GM12878 (cell line): ENCODE measurements around the gene PARK7. TPM values are rescaled to one million over a fixed set of nuclear protein-coding genes. Genes with fewer than 3 reads are reported as not detected.

Experiments
- ATAC-seq: fragments of 200-7000 bp; cut with Tn5 transposase; 3 replicates; pipeline ENCODE4 v1.9.1; 2020; ENCODE audit warnings: mild to moderate bottlenecking, moderate library complexity
- BruUV-seq: library from RNA; stranded (reverse); fragments of 400-500 nt; replicated peaks from 2 replicates; lab custom pipeline; 2021; lab: Mats Ljungman, UMichigan
- CTCF ChIA-PET: fragments of 300-600 bp; sonication (Branson Sonifier 250); formaldehyde crosslinking; extraction: SDS; loops from one replicate; lab custom pipeline; 2021; ENCODE audit warnings: inconsistent platforms; lab: Yijun Ruan, JAX
- POLR2A ChIA-PET: fragments of 350-600 bp; formaldehyde crosslinking; extraction: SDS; loops from one replicate; lab custom pipeline; 2021; ENCODE audit warnings: inconsistent platforms; lab: Charles Lee
- RAD21 ChIA-PET: fragments of 300-600 bp; sonication (Branson Sonifier 250); formaldehyde crosslinking; loops from one replicate; lab custom pipeline; 2023; ENCODE audit warnings: antibody characterized with exemption; ENCODE audit not compliant: unreplicated experiment; lab: Charles Lee
- SMC1A ChIA-PET: fragments of 300-600 bp; sonication (Branson Sonifier 250); formaldehyde crosslinking; loops from one replicate; lab custom pipeline; 2023; ENCODE audit not compliant: unreplicated experiment, uncharacterized antibody; lab: Charles Lee
- DNase-seq: peaks from one replicate; pipeline ENCODE4 v3.0.0-alpha.2; 2011; ENCODE audit warnings: low read depth, low spot score
- FAIRE-seq: peaks from 3 replicates; lab custom pipeline; 2011; peaks lifted over from hg19 to GRCh38; lab: Jason Lieb, UNC
- H2AFZ ChIP-seq: 2 replicates; pipeline ENCODE4 v1.6.0; 2011; ENCODE audit warnings: low read depth, low read length, control low read depth; ENCODE audit not compliant: control insufficient read depth
- H3K27ac ChIP-seq: 2 replicates; pipeline ENCODE4 v1.5.1; 2011; ENCODE audit warnings: control low read depth; ENCODE audit not compliant: control insufficient read depth, insufficient read depth
- H3K27me3 ChIP-seq, 2 experiments: replicated peaks in 1 of 2; 2 replicates each; pipeline versions ENCODE4 v1.6.0 to v1.6.1; 2011; ENCODE audit warnings: low read length in 1 of 2; ENCODE audit not compliant: control insufficient read depth in 2 of 2, insufficient read depth in 2 of 2
- H3K36me3 ChIP-seq, 2 experiments: 2 replicates each; pipeline ENCODE4 v1.5.1; 2011; ENCODE audit warnings: low read length in 1 of 2; ENCODE audit not compliant: control insufficient read depth in 2 of 2, insufficient read depth in 2 of 2
- H3K4me1 ChIP-seq: 2 replicates; pipeline ENCODE4 v1.6.1; 2011; ENCODE audit warnings: mild to moderate bottlenecking, low read length, moderate library complexity, mixed read lengths; ENCODE audit not compliant: control insufficient read depth, insufficient read depth
- H3K4me2 ChIP-seq: 2 replicates; pipeline ENCODE4 v1.6.0; 2011; ENCODE audit warnings: control low read depth; ENCODE audit not compliant: control insufficient read depth, insufficient read depth
- H3K4me3 ChIP-seq: fragments of 200-600 bp; sonication (generic); 2 replicates; pipeline ENCODE4 v1.5.1; 2016
- H3K79me2 ChIP-seq: 2 replicates; pipeline ENCODE4 v1.6.0; 2011; ENCODE audit warnings: low read length; ENCODE audit not compliant: control insufficient read depth, insufficient read depth
- H3K9ac ChIP-seq: 2 replicates; pipeline ENCODE4 v1.8.0; 2011; ENCODE audit warnings: low read length, control low read depth, mixed read lengths; ENCODE audit not compliant: control insufficient read depth, insufficient read depth
- H3K9me3 ChIP-seq: replicated peaks from 3 replicates; pipeline ENCODE4 v1.5.1; 2011; ENCODE audit warnings: mild to moderate bottlenecking, low read length; ENCODE audit not compliant: control insufficient read depth, insufficient read depth
- H4K20me1 ChIP-seq: 2 replicates; pipeline ENCODE4 v1.6.0; 2011; ENCODE audit not compliant: control insufficient read depth, insufficient read depth
- ELK1 ChIP-seq: IDR thresholded peaks from 2 replicates; pipeline ENCODE4 v1.6.1; 2012; ENCODE audit warnings: low read depth, low read length, improper control_type of control experiment
- ETV6 ChIP-seq, 2 experiments: fragments of 450-650 bp in 1 of 2; IDR thresholded peaks in 1 of 2; conservative IDR thresholded peaks in 1 of 2; 2 replicates each; pipeline ENCODE4 v1.6.1; 2014; ENCODE audit warnings: antibody characterized with exemption in 1 of 2, borderline replicate concordance in 1 of 2, low read depth in 1 of 2, mild to moderate bottlenecking in 1 of 2, moderate library complexity in 1 of 2
- IRF4 ChIP-seq: IDR thresholded peaks from 2 replicates; pipeline ENCODE4 v1.6.1; 2011; ENCODE audit warnings: low read depth, low read length
- NBN ChIP-seq: fragments of 450-650 bp; IDR thresholded peaks from 2 replicates; pipeline ENCODE4 v1.6.1; 2016
- PBX3 ChIP-seq: IDR thresholded peaks from 2 replicates; pipeline ENCODE4 v1.6.1; 2011; ENCODE audit warnings: mild to moderate bottlenecking, low read depth, low read length, moderate library complexity; ENCODE audit not compliant: insufficient replicate concordance
- RCOR1 ChIP-seq: conservative IDR thresholded peaks from 2 replicates; pipeline ENCODE4 v1.6.1; 2012; ENCODE audit warnings: low read depth, low read length, improper control_type of control experiment
- SRF ChIP-seq, 2 experiments: IDR thresholded peaks; 2 replicates each; pipeline ENCODE4 v1.6.1; 2011; ENCODE audit warnings: low read depth in 2 of 2, low read length in 2 of 2, mild to moderate bottlenecking in 1 of 2, moderate library complexity in 1 of 2
- ZBTB11 ChIP-seq: fragments of 450-650 bp; formaldehyde crosslinking; IDR thresholded peaks from 2 replicates; pipeline ENCODE4 v1.5.0; 2022; ENCODE audit warnings: mild to moderate bottlenecking, missing genetic modification characterization
- WGBS: methylation state at CpG from one replicate; pipeline ENCODE4 v1.1.6; 2016; ENCODE audit warnings: low lambda C conversion rate; ENCODE audit not compliant: insufficient replicate concordance, insufficient coverage; ENCODE audit errors: missing lambda C conversion rate; 5-methylcytosine and 5-hydroxymethylcytosine counted together
- in situ Hi-C: fragments of 300-500 bp; cut with MboI; formaldehyde crosslinking; loops from 9 replicates; pipeline ENCODE4 v1.14.3; 2018; ENCODE audit warnings: mixed read lengths
- intact Hi-C: fragments of 100-400 bp; cut with micrococcal nuclease; formaldehyde crosslinking; loops from one replicate; pipeline ENCODE4 v1.14.2; 2022; ENCODE audit not compliant: unreplicated experiment
- polyA plus RNA-seq, 11 experiments: library from polyadenylated mRNA; depleted of rRNA in 4 of 11; unstranded in 6 of 11; stranded (reverse) in 5 of 11; fragments of >200 nt; fragmentation: Nextera tagmentation in 4 of 11; fragmentation: Illumina TruSeq in 1 of 11; extraction: Ambion mirVana in 4 of 11; extraction: Trizol in 1 of 11; gene quantifications; 1 replicate in 1 of 11; 2 replicates in 10 of 11; pipeline versions ENCODE4 v1.2.1 to v1.2.3, GENCODE V29; 2011 to 2016; ENCODE audit warnings: inconsistent platforms in 2 of 11, missing spikeins in 2 of 11, low read depth in 1 of 11
- total RNA-seq, 4 experiments: library from RNA; depleted of rRNA in 3 of 4; stranded (reverse); fragments of >200 nt in 3 of 4; fragmentation: Illumina TruSeq in 1 of 4; extraction: Trizol in 1 of 4; gene quantifications; 2 replicates each; pipeline versions ENCODE4 v1.2.1 to v1.2.3, GENCODE V29; 2013 to 2021

Gene PARK7
- total and polyA plus RNA-seq, 10 of the 15 experiments (the other 5 are each of a cell fraction or from before 2014, with no cell fraction given), result 267 to 1,056 (median 495) TPM

DNA sequence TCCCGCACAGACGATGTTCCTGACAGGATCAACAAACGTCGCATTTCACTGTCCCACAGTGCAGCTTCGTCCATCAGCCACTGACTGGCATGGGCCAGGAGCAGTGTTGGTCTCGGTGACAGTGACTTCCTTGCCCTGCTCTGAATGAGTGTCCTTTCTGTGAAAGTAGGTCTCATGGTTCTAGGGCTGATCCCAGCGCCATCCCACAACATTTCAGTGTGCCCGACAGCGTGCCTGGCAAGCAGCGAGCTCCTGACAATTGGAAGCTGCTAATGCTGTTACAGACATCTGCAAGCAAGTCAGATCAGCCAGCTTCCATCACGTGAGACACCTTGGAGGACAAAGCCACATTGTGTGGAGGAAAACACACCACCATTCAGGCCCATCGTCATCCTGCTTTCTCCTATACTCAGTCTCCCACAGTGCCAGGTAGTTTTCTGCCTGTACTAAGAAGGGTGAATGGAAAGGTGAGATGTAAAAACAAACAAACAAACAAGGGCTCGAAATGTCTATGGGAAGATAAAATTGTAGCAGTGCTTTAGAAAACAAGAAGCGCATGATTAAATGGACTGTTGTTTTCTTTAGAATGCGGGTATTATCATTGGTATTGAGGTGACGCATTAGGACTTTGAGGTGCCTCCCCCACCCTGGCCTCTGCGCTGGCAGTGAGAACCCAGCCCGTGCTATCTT, 42.7 kb downstream of the PARK7 start:
- Histone ChIP-seq H3K4me2 (no peak overlapping the region), H3K9me3 (no peaks in the 10 kb centered on the region), H3K36me3 (no peaks in the 10 kb centered on the region), H3K9ac (no peak overlapping the region), H3K27ac (no peak overlapping the region), H3K4me1 (no peaks in the 10 kb centered on the region), H3K79me2 (no peaks in the 10 kb centered on the region), H4K20me1 (no peaks in the 10 kb centered on the region), H3K4me3 (no peak overlapping the region), H3K27me3 (no peaks in the 10 kb centered on the region), H2AFZ (no peak overlapping the region)
- intact Hi-C loops, result no loop called here
- BruUV-seq, result no TSS peak
- in situ Hi-C loops, result no loop called here
- ATAC-seq (no peak), DNase-seq (no peak), FAIRE-seq (no peak)
- POLR2A ChIA-PET, result no interaction called here
- TF ChIP-seq ETV6 (conservative IDR thresholded peaks at IDR 0.05 in 1 of 2, IDR thresholded peaks at IDR 0.05 in 1 of 2; ENCODE audit: borderline replicate concordance in 1 of 2, low read depth in 1 of 2), result no peak
- no peak for TF ChIP-seq RCOR1
- TF ChIP-seq ELK1, result no peak
- TF ChIP-seq ZBTB11 (CRISPR knock-in tag), result no peak
- no peak for TF ChIP-seq PBX3
- TF ChIP-seq NBN, result no peak
- TF ChIP-seq IRF4, result no peak
- TF ChIP-seq SRF (IDR thresholded peaks at IDR 0.05; ENCODE audit: low read depth in 2 of 2, low read length in 2 of 2), result no peak
- RAD21 ChIA-PET, result no interaction called here
- CTCF ChIA-PET, result interaction anchor here (0.8 kb wide), 1 partner anchor 28 kb away, joined by 3 read pairs; no protein-coding TSS in a partner anchor
- WGBS, result 88% methylated on average over 18 of the region's 18 CpGs
- SMC1A ChIA-PET, result interaction anchor here (0.6 to 1.9 kb wide), 3 partner anchors 11 to 266 kb away, joined by 3 to 4 read pairs (median 3); no protein-coding TSS in a partner anchor
